Trophoblast cell (in vitro differentiated cells and primary cell): ENCODE measurements around the gene ABCA7.
A peak's percentile ranks its signal among the peaks of the same experiment; 100 is the strongest.

Experiments
- DNase-seq, 2 donors: peaks; one replicate each; pipeline ENCODE4 v3.0.0-alpha.2; 2016
- H2AFZ ChIP-seq: 2 replicates; pipeline ENCODE4 v1.6.1; 2013; ENCODE audit warnings: low read length, moderate library complexity, mild to moderate bottlenecking; ENCODE audit not compliant: insufficient read depth, poor library complexity
- H2AK5ac ChIP-seq: 2 replicates; pipeline ENCODE4 v1.6.1; 2013; ENCODE audit warnings: mild to moderate bottlenecking, low read length
- H2BK120ac ChIP-seq: 2 replicates; pipeline ENCODE4 v1.6.1; 2013; ENCODE audit warnings: low read length, mild to moderate bottlenecking, moderate library complexity; ENCODE audit not compliant: insufficient read depth, poor library complexity
- H2BK12ac ChIP-seq: 2 replicates; pipeline ENCODE4 v1.6.1; 2013; ENCODE audit warnings: mild to moderate bottlenecking, low read length, moderate library complexity
- H2BK5ac ChIP-seq: 2 replicates; pipeline ENCODE4 v1.6.1; 2013; ENCODE audit warnings: low read length, low read depth, moderate library complexity, mild to moderate bottlenecking; ENCODE audit not compliant: poor library complexity
- H3K14ac ChIP-seq: 2 replicates; pipeline ENCODE4 v1.6.1; 2013; ENCODE audit warnings: mild to moderate bottlenecking, low read length
- H3K18ac ChIP-seq: 2 replicates; pipeline ENCODE4 v1.6.1; 2013; ENCODE audit warnings: mild to moderate bottlenecking, low read length
- H3K23ac ChIP-seq: 2 replicates; pipeline ENCODE4 v1.6.1; 2013; ENCODE audit warnings: low read length
- H3K27ac ChIP-seq: 2 replicates; pipeline ENCODE4 v1.5.1; 2013; ENCODE audit warnings: low read depth, mild to moderate bottlenecking, inconsistent platforms, low read length, moderate library complexity
- H3K27me3 ChIP-seq: 2 replicates; pipeline ENCODE4 v1.6.1; 2013; ENCODE audit warnings: inconsistent platforms, mild to moderate bottlenecking, low read length, moderate library complexity; ENCODE audit not compliant: insufficient read depth
- H3K36me3 ChIP-seq, 2 experiments: 1 replicate in 1 of 2; 2 replicates in 1 of 2; pipeline ENCODE4 v1.6.1; 2013; ENCODE audit warnings: low read length in 2 of 2, mild to moderate bottlenecking in 2 of 2, moderate library complexity in 1 of 2; ENCODE audit not compliant: insufficient read depth in 2 of 2, control insufficient read depth in 1 of 2
- H3K4ac ChIP-seq: 2 replicates; pipeline ENCODE4 v1.6.1; 2013; ENCODE audit warnings: low read depth, mild to moderate bottlenecking, low read length, moderate library complexity
- H3K4me1 ChIP-seq, 2 experiments: 1 replicate in 1 of 2; 2 replicates in 1 of 2; pipeline ENCODE4 v1.6.1; 2013; ENCODE audit warnings: low read length in 2 of 2, mild to moderate bottlenecking in 2 of 2, moderate library complexity in 1 of 2; ENCODE audit not compliant: insufficient read depth in 2 of 2, control insufficient read depth in 1 of 2
- H3K4me2 ChIP-seq: 2 replicates; pipeline ENCODE4 v1.6.1; 2013; ENCODE audit warnings: inconsistent platforms, mild to moderate bottlenecking, low read length, moderate library complexity
- H3K4me3 ChIP-seq: 2 replicates; pipeline ENCODE4 v1.5.1; 2013; ENCODE audit warnings: mild to moderate bottlenecking, low read depth, low read length, inconsistent platforms
- H3K79me1 ChIP-seq: one replicate; pipeline ENCODE4 v1.6.1; 2013; ENCODE audit warnings: low read length
- H3K79me2 ChIP-seq: 2 replicates; pipeline ENCODE4 v1.6.1; 2013; ENCODE audit warnings: low read length, mild to moderate bottlenecking; ENCODE audit not compliant: control insufficient read depth, insufficient read depth, poor library complexity
- H3K9ac ChIP-seq: 2 replicates; pipeline ENCODE4 v1.6.1; 2013; ENCODE audit warnings: mild to moderate bottlenecking, low read length
- H3K9me3 ChIP-seq: 2 replicates; pipeline ENCODE4 v1.6.1; 2013; ENCODE audit warnings: low read depth, mild to moderate bottlenecking, control low read depth, inconsistent platforms, low read length; ENCODE audit not compliant: insufficient read depth
- H4K12ac ChIP-seq: 2 replicates; pipeline ENCODE4 v1.6.1; 2013; ENCODE audit warnings: low read depth, mild to moderate bottlenecking, low read length, moderate library complexity
- H4K8ac ChIP-seq: 2 replicates; pipeline ENCODE4 v1.6.1; 2013; ENCODE audit warnings: low read depth, mild to moderate bottlenecking, low read length, moderate library complexity
- H4K91ac ChIP-seq: one replicate; pipeline ENCODE4 v1.6.1; 2013; ENCODE audit warnings: low read depth, mild to moderate bottlenecking, low read length, moderate library complexity
- WGBS: extraction: QIAGEN DNeasy Blood & Tissue Kit; methylation state at CpG from one replicate; pipeline ENCODE4 v1.1.7; 2013; ENCODE audit warnings: missing lambda C conversion rate; ENCODE audit not compliant: insufficient read length, insufficient coverage; ENCODE audit errors: extremely low coverage; 5-methylcytosine and 5-hydroxymethylcytosine counted together

ABCA7 gene

DNA sequence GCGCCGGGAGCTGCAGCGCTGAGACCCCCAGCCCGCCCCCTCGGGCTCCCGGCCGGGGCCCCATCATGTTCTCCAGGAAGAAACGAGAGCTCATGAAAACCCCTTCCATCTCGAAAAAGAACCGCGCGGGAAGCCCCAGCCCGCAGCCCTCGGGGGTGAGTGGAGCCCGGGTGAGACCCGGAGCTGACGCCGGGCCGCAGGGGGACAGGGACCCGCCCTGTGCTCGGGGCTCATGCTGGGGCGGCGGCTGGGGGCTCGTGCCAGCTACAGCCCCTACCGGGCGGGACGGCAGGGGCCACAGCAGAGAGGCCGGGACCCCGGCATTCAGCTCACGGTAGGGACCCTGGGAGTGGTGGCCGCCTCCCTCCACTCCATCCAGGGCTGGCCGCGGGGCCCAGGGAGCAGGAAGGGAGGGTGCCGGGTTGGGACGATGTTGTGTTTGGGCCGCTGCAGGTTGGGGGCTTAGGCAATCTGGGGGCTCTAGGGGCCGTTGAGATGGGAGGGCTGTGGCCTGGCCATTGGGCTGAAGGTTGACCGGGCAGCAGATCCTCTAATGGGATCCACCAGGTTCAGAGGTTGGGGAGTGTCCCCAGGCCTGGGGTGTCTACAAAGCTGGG lies 27.5 kb downstream of the ABCA7 start:
- H3K4me1 ChIP-seq = peaks cover 34 to 36% of the 10 kb centered on the region in 2 experiments
- H2BK5ac ChIP-seq = no peak overlapping the region
- peak; percentile 45 to 60 for DNase-seq
- WGBS = no CpG with 5 or more reads among the region's 38 CpGs
- H3K36me3 ChIP-seq = no peaks in the 10 kb centered on the region
- H3K79me2 ChIP-seq = no peaks in the 10 kb centered on the region
- H2AFZ ChIP-seq = peak overlapping the region; percentile 39
- H3K9ac ChIP-seq = no peak overlapping the region
- peak overlapping the region; percentile 60 for H3K4me2 ChIP-seq
- no peak overlapping the region for H3K27ac ChIP-seq
- H3K4ac ChIP-seq = no peak overlapping the region
- peaks cover 11% of the 10 kb centered on the region for H3K9me3 ChIP-seq
- peak overlapping the region; percentile 51 for H4K8ac ChIP-seq
- no peak overlapping the region for H3K14ac ChIP-seq
- H3K4me3 ChIP-seq = no peak overlapping the region
- H3K18ac ChIP-seq = peak overlapping the region; percentile 19
- no peak overlapping the region for H3K23ac ChIP-seq
- peak overlapping the region; percentile 8 for H2BK12ac ChIP-seq
- H4K91ac ChIP-seq = peak overlapping the region; percentile 59
- H2BK120ac ChIP-seq = peak overlapping the region; percentile 68
- peaks cover 18% of the 10 kb centered on the region for H3K79me1 ChIP-seq
- no peak overlapping the region for H2AK5ac ChIP-seq
- peaks cover 11% of the 10 kb centered on the region for H3K27me3 ChIP-seq
- peak overlapping the region; percentile 26 for H4K12ac ChIP-seq

DNA sequence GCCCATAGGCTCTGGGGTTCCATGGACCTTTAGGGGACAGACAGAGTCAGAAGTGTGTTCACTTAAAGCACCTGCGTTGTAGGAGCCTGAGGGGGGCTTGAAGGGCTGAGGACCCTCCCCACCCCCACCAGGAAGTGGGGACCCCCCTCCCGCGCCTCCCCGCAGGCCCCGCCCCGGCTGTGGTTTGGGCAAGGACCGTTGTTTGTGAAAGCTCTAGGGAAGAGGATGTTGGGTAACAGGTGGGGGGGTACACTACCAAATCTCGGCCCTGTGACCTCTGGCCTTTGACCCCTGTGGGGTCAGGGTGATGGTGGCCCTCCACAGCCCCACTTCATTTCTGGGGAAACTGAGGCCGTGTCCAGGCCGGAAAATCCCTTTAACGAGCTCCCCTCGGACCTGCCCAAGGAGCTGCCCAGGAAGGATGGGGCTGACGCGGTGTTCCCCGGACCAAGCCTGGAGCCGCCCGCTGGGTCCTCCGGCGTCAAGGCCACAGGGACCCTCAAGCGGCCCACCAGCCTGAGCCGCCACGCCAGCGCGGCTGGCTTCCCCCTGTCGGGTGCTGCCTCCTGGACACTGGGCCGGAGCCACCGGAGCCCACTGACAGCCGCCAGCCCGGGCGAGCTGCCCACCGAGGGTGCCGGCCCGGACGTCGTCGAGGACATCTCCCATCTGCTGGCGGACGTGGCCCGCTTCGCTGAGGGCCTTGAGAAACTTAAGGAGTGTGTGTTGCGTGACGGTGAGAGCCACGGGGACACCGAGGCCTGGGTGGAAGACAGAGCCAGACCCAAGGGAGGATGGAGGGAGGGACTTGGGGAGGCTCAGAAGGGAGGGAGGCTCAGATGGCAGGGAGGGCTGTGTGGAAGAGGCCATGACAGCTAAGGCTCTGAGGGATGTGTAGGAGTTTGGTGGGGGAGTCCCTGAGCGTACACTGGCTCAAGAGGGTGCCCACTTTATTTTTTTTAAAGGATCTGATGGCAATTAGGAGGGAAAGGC lies 28.4 kb downstream of the ABCA7 start:
- WGBS = no CpG with 5 or more reads among the region's 45 CpGs
- H2BK12ac ChIP-seq = no peak overlapping the region
- peaks cover 11% of the 10 kb centered on the region for H3K27me3 ChIP-seq
- H2BK120ac ChIP-seq = no peak overlapping the region
- H4K12ac ChIP-seq = no peak overlapping the region
- H2AK5ac ChIP-seq = no peak overlapping the region
- no peak overlapping the region for H4K8ac ChIP-seq
- H2AFZ ChIP-seq = no peak overlapping the region
- no peaks in the 10 kb centered on the region for H3K79me2 ChIP-seq
- H3K27ac ChIP-seq = no peak overlapping the region
- H4K91ac ChIP-seq = no peak overlapping the region
- no peaks in the 10 kb centered on the region for H3K36me3 ChIP-seq
- DNase-seq = no peak
- H3K9ac ChIP-seq = no peak overlapping the region
- H2BK5ac ChIP-seq = no peak overlapping the region
- no peak overlapping the region for H3K4me2 ChIP-seq
- H3K14ac ChIP-seq = no peak overlapping the region
- H3K23ac ChIP-seq = no peak overlapping the region
- H3K18ac ChIP-seq = no peak overlapping the region
- H3K79me1 ChIP-seq = peaks cover 18% of the 10 kb centered on the region
- no peak overlapping the region for H3K4ac ChIP-seq
- no peak overlapping the region for H3K4me3 ChIP-seq
- peaks cover 34 to 36% of the 10 kb centered on the region in 2 experiments for H3K4me1 ChIP-seq
- H3K9me3 ChIP-seq = peaks cover 6% of the 10 kb centered on the region

DNA sequence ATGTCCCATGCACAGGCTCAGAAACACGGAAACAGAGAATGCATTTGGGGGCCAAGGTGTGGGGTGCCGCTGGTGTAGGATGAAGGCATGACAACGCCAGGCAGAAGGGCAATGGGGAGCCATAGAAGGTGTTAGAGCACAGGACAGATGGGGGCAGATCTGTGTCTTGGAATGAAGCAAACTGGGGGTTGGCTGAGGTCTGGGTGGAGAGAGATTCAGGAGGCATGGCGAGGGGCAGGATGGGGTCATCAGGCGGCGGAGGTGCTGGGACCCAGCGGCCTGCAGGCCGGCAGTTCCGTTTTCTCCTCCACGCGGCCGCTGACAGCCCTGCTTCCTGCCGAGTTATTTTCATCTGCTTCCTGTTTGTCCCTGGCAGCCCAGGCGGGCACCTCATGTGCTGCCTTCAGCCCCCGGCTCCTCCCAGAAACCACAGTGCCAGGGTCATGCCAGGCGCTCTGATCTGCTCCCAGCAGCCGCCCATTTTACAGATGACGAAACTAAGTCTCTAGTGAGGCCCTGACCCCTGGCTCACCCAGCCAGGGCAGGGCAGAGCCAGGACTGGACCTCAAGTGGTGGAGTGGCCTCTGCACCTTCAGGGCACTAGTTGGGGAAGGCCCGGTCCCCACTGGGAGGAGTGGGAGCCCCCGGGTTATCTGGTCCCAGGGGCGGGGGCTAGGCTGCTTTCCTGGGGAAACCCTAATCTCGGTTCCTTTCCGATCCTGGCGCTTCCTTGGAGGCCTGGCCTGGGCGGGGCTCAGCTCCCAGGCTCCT lies 29.3 kb downstream of the ABCA7 start:
- Histone ChIP-seq H3K14ac (no peak overlapping the region), H3K36me3 (no peaks in the 10 kb centered on the region), H3K4ac (no peak overlapping the region), H4K91ac (no peak overlapping the region), H2AFZ (no peak overlapping the region), H3K9me3 (peaks cover 2% of the 10 kb centered on the region), H3K9ac (no peak overlapping the region), H3K79me2 (no peaks in the 10 kb centered on the region), H2BK120ac (no peak overlapping the region), H3K23ac (no peak overlapping the region), H2BK12ac (no peak overlapping the region), H4K8ac (no peak overlapping the region), H2AK5ac (no peak overlapping the region), H2BK5ac (no peak overlapping the region), H3K4me2 (no peak overlapping the region), H3K27ac (no peak overlapping the region), H3K4me1 (peaks cover 34 to 36% of the 10 kb centered on the region in 2 experiments), H3K79me1 (peaks cover 18% of the 10 kb centered on the region), H3K4me3 (no peak overlapping the region), H3K27me3 (peaks cover 11% of the 10 kb centered on the region), H4K12ac (no peak overlapping the region), H3K18ac (no peak overlapping the region)
- no CpG with 5 or more reads among the region's 25 CpGs for WGBS
- DNase-seq = peak in 1 of 2 donors; percentile 36

DNA sequence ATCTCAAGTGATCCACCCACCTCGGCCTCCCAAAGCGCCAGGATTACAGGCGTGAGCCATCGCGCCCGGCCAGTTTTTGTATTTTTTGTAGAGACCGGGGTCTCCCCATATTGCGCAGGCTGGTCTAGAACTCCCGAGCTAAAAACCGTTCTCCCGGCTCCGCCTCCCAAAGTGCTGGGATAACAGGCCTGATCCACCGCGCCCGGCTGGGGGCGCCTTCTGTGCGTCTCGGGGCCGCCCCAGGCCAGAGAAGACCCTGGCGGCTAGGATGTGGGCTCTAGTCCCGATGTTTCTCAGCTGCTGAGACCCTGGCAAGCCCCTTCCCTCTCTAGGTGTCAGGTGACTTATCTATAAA lies 30.6 kb downstream of the ABCA7 start:
- Histone ChIP-seq H3K14ac (no peak overlapping the region), H2BK5ac (no peak overlapping the region), H3K4me3 (no peak overlapping the region), H2AK5ac (no peak overlapping the region), H3K79me2 (no peaks in the 10 kb centered on the region), H3K36me3 (no peaks in the 10 kb centered on the region), H2BK120ac (no peak overlapping the region), H4K91ac (no peak overlapping the region), H3K23ac (no peak overlapping the region), H3K79me1 (peaks cover 10% of the 10 kb centered on the region), H3K4me1 (peaks cover 24 to 27% of the 10 kb centered on the region in 2 experiments), H3K4ac (no peak overlapping the region), H2AFZ (no peak overlapping the region), H3K4me2 (peak overlapping the region; percentile 55), H4K12ac (no peak overlapping the region), H2BK12ac (no peak overlapping the region), H3K27me3 (peaks cover 11% of the 10 kb centered on the region), H3K18ac (no peak overlapping the region), H3K9ac (no peak overlapping the region), H3K9me3 (peaks cover 2% of the 10 kb centered on the region), H3K27ac (no peak overlapping the region), H4K8ac (no peak overlapping the region)
- WGBS = no CpG with 5 or more reads among the region's 21 CpGs
- no peak for DNase-seq
